Progenitor cell of endocrine pancreas (in vitro differentiated cells): ENCODE results near the gene CEP44. TPM values are rescaled to one million over a fixed set of nuclear protein-coding genes. Genes with fewer than 3 reads are reported as not detected.

Source experiments
- DNase-seq: peaks from one replicate; pipeline ENCODE4 v3.0.0; 2021; ENCODE audit warnings: low spot score; ENCODE audit not compliant: unreplicated experiment
- H3K27ac Mint-ChIP-seq: 2 replicates; pipeline ENCODE4 v1.8.0; 2021; ENCODE audit warnings: mild to moderate bottlenecking, moderate library complexity, mixed read lengths
- H3K27me3 Mint-ChIP-seq: 2 replicates; pipeline ENCODE4 v1.8.0; 2021; ENCODE audit warnings: mixed read lengths
- H3K36me3 Mint-ChIP-seq: 2 replicates; pipeline ENCODE4 v1.8.0; 2022; ENCODE audit warnings: mixed read lengths; ENCODE audit not compliant: insufficient read depth
- H3K4me1 Mint-ChIP-seq: 2 replicates; pipeline ENCODE4 v1.8.0; 2021; ENCODE audit warnings: low read depth, mixed read lengths
- H3K4me3 Mint-ChIP-seq: 2 replicates; pipeline ENCODE4 v1.8.0; 2021; ENCODE audit warnings: low read depth, mild to moderate bottlenecking, moderate library complexity, mixed read lengths
- H3K9me3 Mint-ChIP-seq: 2 replicates; pipeline ENCODE4 v1.8.0; 2021; ENCODE audit warnings: low read depth, mixed read lengths
- CTCF ChIP-seq: fragments of 200-600 bp; sonication (generic); IDR thresholded peaks from one replicate; pipeline ENCODE4 v1.5.0; 2021; ENCODE audit warnings: antibody characterized with exemption, mild to moderate bottlenecking; ENCODE audit not compliant: unreplicated experiment
- total RNA-seq: library from RNA; stranded (reverse); gene quantifications from 2 replicates; pipeline ENCODE4 v1.2.1, GENCODE V29; 2021

CEP44 gene
- total RNA-seq, 1 donor from 2014 or later: 16.1 TPM

DNA sequence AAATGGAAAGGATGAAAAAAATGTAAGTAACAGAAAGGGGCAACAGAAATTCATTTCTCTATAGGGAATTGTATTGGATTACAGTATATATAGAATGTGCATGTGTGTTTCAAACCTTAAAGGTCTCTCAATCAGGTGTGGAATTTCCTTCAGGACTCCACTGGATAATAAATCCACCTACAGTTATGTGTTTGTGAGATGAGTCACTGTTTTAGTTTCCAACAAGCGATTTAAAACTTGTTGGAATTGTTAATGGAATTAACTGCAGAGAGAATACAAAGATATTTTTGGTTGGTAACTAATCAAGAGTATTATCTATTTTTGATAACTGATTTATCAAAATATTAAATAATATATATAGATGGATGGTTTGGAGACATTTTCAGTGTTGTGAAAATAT is 32.8 kb downstream of the CEP44 start:
- H3K36me3 Mint-ChIP-seq: peaks cover 4% of the 10 kb centered on the region
- peaks cover 4% of the 10 kb centered on the region for H3K4me1 Mint-ChIP-seq
- no peak for DNase-seq
- no peak overlapping the region for H3K4me3 Mint-ChIP-seq
- no peak for TF ChIP-seq CTCF
- no peaks in the 10 kb centered on the region for H3K27me3 Mint-ChIP-seq
- no peak overlapping the region for H3K27ac Mint-ChIP-seq
- no peaks in the 10 kb centered on the region for H3K9me3 Mint-ChIP-seq

DNA sequence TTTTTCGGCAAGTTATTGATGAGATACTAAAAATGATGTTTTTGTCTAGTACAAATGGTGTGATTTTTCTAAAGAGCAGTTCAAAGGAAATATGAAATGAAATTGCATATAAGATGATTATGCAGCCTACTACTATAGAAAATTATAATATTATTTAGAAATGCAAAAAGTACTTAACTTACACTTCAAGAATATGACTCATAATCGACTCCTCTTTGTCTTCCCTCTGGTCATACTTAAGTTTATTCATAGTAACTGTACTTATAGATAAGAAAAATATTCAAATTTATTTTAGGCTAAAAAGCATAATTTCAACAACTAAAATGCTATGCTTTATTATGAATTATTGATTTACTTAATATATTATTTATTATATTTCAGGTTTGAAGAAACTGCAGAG is 33.2 kb downstream of the CEP44 start:
- TF ChIP-seq CTCF: no peak
- peaks cover 4% of the 10 kb centered on the region for H3K4me1 Mint-ChIP-seq
- H3K27me3 Mint-ChIP-seq: no peaks in the 10 kb centered on the region
- DNase-seq: no peak
- peaks cover 4% of the 10 kb centered on the region for H3K36me3 Mint-ChIP-seq
- no peaks in the 10 kb centered on the region for H3K9me3 Mint-ChIP-seq
- H3K4me3 Mint-ChIP-seq: no peak overlapping the region
- H3K27ac Mint-ChIP-seq: no peak overlapping the region

- no peak overlapping the region for H3K4me3 Mint-ChIP-seq
- no peak for DNase-seq
- peaks cover 3% of the 10 kb centered on the region for H3K27me3 Mint-ChIP-seq
- no peak overlapping the region for H3K27ac Mint-ChIP-seq
- H3K9me3 Mint-ChIP-seq: no peaks in the 10 kb centered on the region
- peaks cover 4% of the 10 kb centered on the region for H3K36me3 Mint-ChIP-seq
- H3K4me1 Mint-ChIP-seq: peaks cover 4% of the 10 kb centered on the region
- no peak for TF ChIP-seq CTCF
Measured at GRCh38 chr4:174317531-174317930, 33.8 kb downstream of the CEP44 start.

DNA sequence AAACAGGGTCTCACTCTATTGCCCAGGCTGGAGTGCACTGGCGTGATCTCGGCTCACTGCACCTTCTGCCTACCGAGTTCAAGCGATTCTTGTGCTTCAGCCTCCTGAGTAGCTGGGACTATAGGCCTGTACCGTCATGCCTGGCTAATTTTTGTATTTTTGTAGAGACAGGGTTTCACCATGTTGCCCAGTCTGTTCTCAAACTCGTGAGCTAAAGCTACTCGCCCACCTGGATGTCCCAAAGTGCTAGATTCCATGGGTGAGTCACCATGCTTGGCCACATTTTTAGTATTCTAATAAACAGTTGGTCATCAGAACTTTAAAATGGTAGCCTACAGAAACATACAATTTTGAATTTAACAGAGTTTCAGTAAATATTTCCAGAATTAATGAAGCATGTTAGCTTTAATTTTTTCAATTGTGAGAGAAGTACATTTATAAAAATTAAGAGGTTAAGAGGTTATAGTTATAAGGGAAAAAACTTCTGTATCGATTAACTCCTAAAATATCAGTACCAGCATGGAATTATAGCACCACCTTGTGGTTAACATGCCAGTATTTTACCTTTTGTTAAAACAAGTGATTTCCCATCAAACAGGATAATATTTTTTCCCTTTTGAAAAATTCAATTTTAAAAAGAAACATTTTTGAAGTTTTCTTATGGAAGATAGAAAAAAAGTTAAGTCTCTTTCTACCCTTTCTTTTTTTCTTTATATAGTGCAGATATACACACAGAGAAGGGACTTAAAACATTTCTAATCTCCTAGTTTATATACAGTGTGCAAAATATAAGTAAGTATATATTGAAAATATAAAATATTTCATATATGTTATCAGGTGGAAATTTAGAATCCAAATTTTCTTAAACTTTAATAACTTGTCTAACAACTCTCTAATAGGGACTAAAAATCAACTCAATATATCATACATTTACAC is 35.4 kb downstream of the CEP44 start:
- peaks cover 3% of the 10 kb centered on the region for H3K27me3 Mint-ChIP-seq
- H3K4me1 Mint-ChIP-seq: peaks cover 4% of the 10 kb centered on the region
- DNase-seq: no peak
- no peak overlapping the region for H3K27ac Mint-ChIP-seq
- TF ChIP-seq CTCF: peak; percentile 84
- no peak overlapping the region for H3K4me3 Mint-ChIP-seq
- peaks cover 2% of the 10 kb centered on the region for H3K36me3 Mint-ChIP-seq
- H3K9me3 Mint-ChIP-seq: no peaks in the 10 kb centered on the region

- Mint-ChIP-seq H3K4me1 (peaks cover 4% of the 10 kb centered on the region), H3K4me3 (no peak overlapping the region), H3K36me3 (no peaks in the 10 kb centered on the region), H3K27ac (no peak overlapping the region), H3K9me3 (no peaks in the 10 kb centered on the region), H3K27me3 (peaks cover 5% of the 10 kb centered on the region)
- no peak for TF ChIP-seq CTCF
- no peak for DNase-seq
Measured at GRCh38 chr4:174320494-174321199, 36.9 kb downstream of the CEP44 start.
